NCI-H146 treated with DMSO at 0.1 percent for 48 hours (cell line): Measurements from ENCODE around the gene FAIM.
"Not testable (repeated sequence)": the region's sequence is repeated elsewhere in the genome, so short reads cannot be mapped to it uniquely, and the experiment has no call there.

Source experiments
- DNase-seq: peaks from one replicate; lab custom pipeline; 2025; ENCODE audit not compliant: unreplicated experiment; lab: John Stamatoyannopoulos, UW

The FAIM gene

GRCh38 chr3:138675393-138675792 lies 66.8 kb downstream of the FAIM start:
- DNase-seq, result no peak

GRCh38 chr3:138678086-138678485 lies 69.5 kb downstream of the FAIM start:
- DNase-seq, result no peak

- DNase-seq, result no peak
Observed at GRCh38 chr3:138678874-138679392, 70.4 kb downstream of the FAIM start.

- not testable (repeated sequence) for DNase-seq
Observed at GRCh38 chr3:138680974-138681373, 72.4 kb downstream of the FAIM start.

- DNase-seq, result no peak
Observed at GRCh38 chr3:138681463-138682220, 73.1 kb downstream of the FAIM start.

GRCh38 chr3:138682648-138683047 lies 74.1 kb downstream of the FAIM start:
- DNase-seq, result no peak
